ENCODE measurements around the gene ROCK2. TPM values are rescaled to one million over a fixed set of nuclear protein-coding genes. Genes with fewer than 3 reads are reported as not detected.

Gene ROCK2
- total and polyA plus RNA-seq, 4 donors, result 5.3 to 31.0 (median 12.2) TPM

DNA sequence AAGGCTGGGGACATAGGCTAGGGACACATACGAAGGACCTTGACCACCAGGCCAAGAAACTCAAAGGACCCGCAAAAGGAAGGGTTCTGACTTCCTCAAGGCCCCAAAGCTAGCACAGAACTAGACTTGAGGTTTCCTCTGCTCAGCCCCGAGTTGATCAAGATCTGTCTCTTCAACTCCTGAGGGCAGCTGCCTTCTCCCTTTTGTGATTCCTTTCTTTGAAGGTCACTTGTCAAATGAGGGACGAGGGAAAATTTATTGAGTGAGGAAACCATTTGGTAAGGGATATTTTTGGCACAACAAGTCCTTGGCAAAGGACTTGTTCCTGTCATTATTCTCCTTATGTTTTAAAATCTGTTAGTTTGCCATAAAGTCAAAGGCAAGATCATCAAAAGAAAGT lies 12.3 kb upstream of the ROCK2 start:
- Histone ChIP-seq H3K36me3 (ENCODE audit: control insufficient read depth in 4 of 4, insufficient read depth in 3 of 4, low read depth in 1 of 4, low read length in 3 of 4) (no peaks in the 10 kb centered on the region), H3K4me1 (ENCODE audit: control insufficient read depth in 4 of 4, insufficient read depth in 4 of 4, low read length in 3 of 4) (peaks cover 2 to 17% (median 6%) of the 10 kb centered on the region in 4 donors), H3K27me3 (ENCODE audit: control insufficient read depth in 4 of 4, insufficient read depth in 4 of 4, low read length in 3 of 4) (no peaks in the 10 kb centered on the region), H3K4me3 (ENCODE audit: low read depth in 1 of 3, low read length in 3 of 3) (no peak overlapping the region), H3K27ac (ENCODE audit: low read depth in 1 of 2, low read length in 2 of 2) (no peak overlapping the region), H3K9me3 (ENCODE audit: control insufficient read depth in 4 of 4, low read length in 3 of 4) (no peaks in the 10 kb centered on the region), H3K9ac (ENCODE audit: low read depth in 1 of 2, low read length in 2 of 2) (no peak overlapping the region)
- 69% methylated on average over 4 of the region's 4 CpGs for WGBS
- TF ChIP-seq, protein P1, sequence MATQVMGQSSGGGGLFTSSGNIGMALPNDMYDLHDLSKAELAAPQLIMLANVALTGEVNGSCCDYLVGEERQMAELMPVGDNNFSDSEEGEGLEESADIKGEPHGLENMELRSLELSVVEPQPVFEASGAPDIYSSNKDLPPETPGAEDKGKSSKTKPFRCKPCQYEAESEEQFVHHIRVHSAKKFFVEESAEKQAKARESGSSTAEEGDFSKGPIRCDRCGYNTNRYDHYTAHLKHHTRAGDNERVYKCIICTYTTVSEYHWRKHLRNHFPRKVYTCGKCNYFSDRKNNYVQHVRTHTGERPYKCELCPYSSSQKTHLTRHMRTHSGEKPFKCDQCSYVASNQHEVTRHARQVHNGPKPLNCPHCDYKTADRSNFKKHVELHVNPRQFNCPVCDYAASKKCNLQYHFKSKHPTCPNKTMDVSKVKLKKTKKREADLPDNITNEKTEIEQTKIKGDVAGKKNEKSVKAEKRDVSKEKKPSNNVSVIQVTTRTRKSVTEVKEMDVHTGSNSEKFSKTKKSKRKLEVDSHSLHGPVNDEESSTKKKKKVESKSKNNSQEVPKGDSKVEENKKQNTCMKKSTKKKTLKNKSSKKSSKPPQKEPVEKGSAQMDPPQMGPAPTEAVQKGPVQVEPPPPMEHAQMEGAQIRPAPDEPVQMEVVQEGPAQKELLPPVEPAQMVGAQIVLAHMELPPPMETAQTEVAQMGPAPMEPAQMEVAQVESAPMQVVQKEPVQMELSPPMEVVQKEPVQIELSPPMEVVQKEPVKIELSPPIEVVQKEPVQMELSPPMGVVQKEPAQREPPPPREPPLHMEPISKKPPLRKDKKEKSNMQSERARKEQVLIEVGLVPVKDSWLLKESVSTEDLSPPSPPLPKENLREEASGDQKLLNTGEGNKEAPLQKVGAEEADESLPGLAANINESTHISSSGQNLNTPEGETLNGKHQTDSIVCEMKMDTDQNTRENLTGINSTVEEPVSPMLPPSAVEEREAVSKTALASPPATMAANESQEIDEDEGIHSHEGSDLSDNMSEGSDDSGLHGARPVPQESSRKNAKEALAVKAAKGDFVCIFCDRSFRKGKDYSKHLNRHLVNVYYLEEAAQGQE (IDR thresholded peaks at IDR 0.05), result no peak
- TF ChIP-seq HNF4A (conservative IDR thresholded peaks at IDR 0.05) (no peak), EGR1 (IDR thresholded peaks at IDR 0.05; ENCODE audit: low read depth in 2 of 2) (no peak), RXRA (IDR thresholded peaks at IDR 0.05) (no peak), FOXA1 (IDR thresholded peaks at IDR 0.05) (no peak), NR2F2 (IDR thresholded peaks at IDR 0.05) (no peak), HNF4G (IDR thresholded peaks at IDR 0.05) (no peak), JUND (IDR thresholded peaks at IDR 0.05) (no peak), SP1 (IDR thresholded peaks at IDR 0.05) (no peak), FOXA2 (IDR thresholded peaks at IDR 0.05) (no peak), GABPA (IDR thresholded peaks at IDR 0.05 in 1 of 2, conservative IDR thresholded peaks at IDR 0.05 in 1 of 2) (no peak), RAD21 (IDR thresholded peaks at IDR 0.05) (no peak), TAF1 (conservative IDR thresholded peaks at IDR 0.05) (no peak), YY1 (IDR thresholded peaks at IDR 0.05) (no peak)
- TF ChIP-seq, protein P2, sequence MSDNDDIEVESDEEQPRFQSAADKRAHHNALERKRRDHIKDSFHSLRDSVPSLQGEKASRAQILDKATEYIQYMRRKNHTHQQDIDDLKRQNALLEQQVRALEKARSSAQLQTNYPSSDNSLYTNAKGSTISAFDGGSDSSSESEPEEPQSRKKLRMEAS (IDR thresholded peaks at IDR 0.05), result no peak
- TF ChIP-seq, protein P3, sequence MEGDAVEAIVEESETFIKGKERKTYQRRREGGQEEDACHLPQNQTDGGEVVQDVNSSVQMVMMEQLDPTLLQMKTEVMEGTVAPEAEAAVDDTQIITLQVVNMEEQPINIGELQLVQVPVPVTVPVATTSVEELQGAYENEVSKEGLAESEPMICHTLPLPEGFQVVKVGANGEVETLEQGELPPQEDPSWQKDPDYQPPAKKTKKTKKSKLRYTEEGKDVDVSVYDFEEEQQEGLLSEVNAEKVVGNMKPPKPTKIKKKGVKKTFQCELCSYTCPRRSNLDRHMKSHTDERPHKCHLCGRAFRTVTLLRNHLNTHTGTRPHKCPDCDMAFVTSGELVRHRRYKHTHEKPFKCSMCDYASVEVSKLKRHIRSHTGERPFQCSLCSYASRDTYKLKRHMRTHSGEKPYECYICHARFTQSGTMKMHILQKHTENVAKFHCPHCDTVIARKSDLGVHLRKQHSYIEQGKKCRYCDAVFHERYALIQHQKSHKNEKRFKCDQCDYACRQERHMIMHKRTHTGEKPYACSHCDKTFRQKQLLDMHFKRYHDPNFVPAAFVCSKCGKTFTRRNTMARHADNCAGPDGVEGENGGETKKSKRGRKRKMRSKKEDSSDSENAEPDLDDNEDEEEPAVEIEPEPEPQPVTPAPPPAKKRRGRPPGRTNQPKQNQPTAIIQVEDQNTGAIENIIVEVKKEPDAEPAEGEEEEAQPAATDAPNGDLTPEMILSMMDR (IDR thresholded peaks at IDR 0.05; ENCODE audit: low read depth, low read length, missing input control), result no peak
- TF ChIP-seq, protein P4, sequence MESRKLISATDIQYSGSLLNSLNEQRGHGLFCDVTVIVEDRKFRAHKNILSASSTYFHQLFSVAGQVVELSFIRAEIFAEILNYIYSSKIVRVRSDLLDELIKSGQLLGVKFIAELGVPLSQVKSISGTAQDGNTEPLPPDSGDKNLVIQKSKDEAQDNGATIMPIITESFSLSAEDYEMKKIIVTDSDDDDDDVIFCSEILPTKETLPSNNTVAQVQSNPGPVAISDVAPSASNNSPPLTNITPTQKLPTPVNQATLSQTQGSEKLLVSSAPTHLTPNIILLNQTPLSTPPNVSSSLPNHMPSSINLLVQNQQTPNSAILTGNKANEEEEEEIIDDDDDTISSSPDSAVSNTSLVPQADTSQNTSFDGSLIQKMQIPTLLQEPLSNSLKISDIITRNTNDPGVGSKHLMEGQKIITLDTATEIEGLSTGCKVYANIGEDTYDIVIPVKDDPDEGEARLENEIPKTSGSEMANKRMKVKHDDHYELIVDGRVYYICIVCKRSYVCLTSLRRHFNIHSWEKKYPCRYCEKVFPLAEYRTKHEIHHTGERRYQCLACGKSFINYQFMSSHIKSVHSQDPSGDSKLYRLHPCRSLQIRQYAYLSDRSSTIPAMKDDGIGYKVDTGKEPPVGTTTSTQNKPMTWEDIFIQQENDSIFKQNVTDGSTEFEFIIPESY (IDR thresholded peaks at IDR 0.05), result no peak
- TF ChIP-seq, protein P5, sequence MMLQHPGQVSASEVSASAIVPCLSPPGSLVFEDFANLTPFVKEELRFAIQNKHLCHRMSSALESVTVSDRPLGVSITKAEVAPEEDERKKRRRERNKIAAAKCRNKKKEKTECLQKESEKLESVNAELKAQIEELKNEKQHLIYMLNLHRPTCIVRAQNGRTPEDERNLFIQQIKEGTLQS (IDR thresholded peaks at IDR 0.05), result no peak
- no peak for DNase-seq (ENCODE audit: low spot score)
